HG02973 (cell line): ENCODE measurements around the gene SRGAP3.
A peak's percentile ranks its signal among the peaks of the same experiment; 100 is the strongest.

Source experiments
- ATAC-seq: cut with Tn5 transposase; IDR thresholded peaks from one replicate; pipeline ENCODE4 v1.9.1; 2021; ENCODE audit warnings: moderate library complexity; ENCODE audit not compliant: unreplicated experiment

Gene SRGAP3

DNA sequence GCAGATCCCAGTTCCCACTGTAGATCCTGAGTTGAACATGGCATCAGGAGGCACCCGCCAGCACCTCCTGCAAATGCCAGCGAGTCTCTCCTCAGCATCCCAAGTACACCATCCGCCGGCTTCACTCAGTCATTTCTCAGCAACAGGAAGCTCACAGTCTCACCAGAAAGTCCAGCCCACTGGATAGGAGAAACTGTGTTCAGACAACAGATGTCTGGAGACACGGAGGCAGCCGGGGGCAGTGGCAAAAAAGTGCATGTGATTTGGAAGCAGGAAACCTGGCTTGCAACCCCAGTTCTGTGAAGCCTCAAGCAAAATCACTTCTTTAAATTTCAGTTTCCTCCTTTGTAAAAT, 68.7 kb downstream of the SRGAP3 start:
- no peak for ATAC-seq

DNA sequence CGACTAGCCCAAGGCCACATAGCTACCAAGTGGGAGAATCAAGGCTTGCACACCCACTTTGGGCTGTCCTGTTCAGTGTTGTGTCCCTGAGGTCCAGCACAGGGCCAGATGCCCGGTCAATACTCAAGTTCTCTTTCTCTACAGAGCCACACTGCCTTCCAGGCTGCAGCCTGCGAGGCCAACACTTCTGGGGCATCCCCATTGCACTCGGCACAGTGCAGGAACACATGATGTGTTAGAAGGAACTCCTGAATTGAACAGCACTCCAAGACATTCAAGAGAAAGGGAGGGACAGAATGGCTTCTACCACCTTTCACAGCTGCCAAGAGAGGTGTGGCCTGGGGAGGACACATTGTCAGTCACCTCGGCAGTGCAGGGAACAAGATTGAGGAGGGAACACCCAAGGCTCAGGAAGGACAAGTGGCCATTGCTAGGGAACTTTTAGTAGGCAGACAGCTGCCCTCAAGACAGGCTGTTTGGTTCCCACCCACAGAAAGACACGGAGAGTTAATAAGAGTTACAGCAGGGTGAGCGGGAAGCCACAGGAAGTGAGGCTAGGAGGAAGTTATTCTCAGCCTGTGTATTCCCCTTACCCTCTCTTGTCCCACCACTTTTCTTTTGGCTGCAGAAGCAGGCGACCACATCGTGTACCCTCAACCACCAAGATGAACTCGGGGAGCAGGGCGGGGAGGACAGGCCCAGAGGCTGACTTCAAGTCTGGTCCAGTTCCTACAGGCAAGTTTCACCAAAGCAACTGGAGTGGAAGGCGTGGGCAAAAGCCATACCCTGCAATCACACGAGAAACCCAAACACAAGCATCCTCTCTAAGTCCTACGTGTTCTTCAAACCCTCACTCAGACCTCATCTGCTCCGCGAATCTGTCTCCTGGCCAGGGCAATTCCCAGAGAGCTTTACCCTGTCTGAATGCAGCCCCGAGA, 69.4 kb downstream of the SRGAP3 start:
- ATAC-seq = peak; percentile 58

DNA sequence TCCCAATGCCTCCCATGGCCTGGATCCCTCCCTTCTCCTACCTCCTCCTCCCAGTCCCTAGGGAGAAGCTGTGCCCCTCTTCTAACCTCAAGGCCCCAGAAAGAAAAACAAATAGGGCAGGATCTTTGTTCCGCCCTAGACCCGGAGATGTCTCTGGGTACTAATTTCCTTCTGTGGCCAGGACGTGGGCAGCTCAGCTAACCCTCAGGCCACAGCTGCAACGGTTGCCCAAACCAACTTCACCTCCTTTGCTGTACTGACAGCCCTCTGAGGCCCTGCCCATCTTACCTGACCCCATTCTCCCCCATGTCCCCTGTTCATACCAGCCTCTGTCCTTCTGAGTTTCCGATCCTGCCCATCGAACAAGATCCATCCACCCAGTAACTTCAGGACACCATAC, 70.7 kb downstream of the SRGAP3 start:
- no peak for ATAC-seq

DNA sequence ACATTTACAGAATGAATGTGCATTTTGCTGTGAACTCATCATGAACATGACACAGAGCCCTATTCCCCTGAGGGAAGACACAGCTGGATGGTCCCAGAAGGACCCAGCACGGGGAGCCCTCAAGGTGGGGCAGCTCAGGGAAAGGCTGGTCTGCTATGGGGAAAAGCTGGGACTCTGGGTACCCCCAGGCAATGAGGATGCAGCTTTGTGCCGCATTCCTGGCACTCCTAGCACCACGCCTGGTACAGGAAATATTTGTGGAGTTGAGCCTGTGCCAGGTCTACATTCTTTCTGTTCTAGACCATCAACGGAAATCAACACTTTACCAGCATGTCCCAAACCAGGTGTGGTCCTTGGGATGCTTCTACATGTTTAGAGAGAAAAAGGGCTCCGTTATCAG, 74.0 kb downstream of the SRGAP3 start:
- no peak for ATAC-seq

DNA sequence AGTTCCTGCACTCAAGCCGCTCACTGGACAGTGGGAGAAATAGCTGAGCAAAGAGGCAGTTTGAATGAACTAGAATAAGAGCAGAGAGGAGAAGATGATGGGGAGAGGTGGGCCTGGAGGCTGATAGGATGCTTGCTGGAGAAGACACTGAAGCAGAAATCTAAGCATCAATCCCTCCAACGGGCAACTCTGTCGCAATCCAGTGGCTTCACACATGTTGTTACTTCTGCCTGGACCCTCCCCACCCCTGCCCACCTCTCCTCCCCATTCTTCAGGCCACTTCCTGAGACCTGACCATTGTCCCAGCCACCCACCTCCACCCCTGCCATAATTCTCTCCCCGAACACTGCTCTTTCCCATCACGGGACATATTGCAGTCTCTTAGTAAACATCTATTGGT, 76.0 kb downstream of the SRGAP3 start:
- no peak for ATAC-seq

DNA sequence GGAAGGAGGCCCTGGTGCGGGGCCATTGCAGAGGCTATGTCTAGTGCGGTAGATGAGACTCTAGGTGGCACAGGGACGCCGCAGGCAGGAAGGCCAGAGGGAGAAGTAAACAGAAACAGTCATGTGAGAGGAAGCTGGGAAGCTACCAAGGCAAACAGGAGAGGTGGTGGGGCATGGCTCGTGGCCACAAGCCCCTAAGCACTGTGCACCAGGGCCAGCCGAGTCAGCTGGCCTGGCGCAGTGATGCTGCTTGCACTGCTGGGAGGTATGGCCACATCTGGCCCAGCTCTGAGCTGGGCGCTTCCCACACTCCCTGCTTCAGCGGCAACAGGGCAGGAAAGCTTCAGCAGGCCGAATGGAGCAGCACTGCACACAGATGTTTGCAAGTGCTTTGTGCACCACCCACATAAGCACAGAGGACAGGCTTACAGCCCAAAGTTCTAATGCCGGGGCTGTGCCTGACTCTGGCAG, 76.6 kb downstream of the SRGAP3 start:
- ATAC-seq = no peak

DNA sequence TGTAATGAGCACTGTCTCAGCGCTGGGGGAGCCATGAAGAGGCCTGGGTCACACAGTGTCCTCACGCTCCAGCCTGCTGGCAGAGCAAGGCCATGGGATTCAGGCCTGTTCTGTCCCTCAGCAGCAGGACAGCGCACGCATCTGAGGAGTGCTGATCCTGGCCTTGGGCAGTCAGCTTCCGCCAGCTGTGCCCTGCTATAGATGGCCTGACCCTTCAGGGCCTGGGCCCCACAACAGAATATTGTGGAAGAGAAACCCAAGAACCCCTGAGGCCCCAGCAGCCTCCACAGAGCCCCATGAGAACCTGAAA, 78.6 kb downstream of the SRGAP3 start:
- no peak for ATAC-seq

DNA sequence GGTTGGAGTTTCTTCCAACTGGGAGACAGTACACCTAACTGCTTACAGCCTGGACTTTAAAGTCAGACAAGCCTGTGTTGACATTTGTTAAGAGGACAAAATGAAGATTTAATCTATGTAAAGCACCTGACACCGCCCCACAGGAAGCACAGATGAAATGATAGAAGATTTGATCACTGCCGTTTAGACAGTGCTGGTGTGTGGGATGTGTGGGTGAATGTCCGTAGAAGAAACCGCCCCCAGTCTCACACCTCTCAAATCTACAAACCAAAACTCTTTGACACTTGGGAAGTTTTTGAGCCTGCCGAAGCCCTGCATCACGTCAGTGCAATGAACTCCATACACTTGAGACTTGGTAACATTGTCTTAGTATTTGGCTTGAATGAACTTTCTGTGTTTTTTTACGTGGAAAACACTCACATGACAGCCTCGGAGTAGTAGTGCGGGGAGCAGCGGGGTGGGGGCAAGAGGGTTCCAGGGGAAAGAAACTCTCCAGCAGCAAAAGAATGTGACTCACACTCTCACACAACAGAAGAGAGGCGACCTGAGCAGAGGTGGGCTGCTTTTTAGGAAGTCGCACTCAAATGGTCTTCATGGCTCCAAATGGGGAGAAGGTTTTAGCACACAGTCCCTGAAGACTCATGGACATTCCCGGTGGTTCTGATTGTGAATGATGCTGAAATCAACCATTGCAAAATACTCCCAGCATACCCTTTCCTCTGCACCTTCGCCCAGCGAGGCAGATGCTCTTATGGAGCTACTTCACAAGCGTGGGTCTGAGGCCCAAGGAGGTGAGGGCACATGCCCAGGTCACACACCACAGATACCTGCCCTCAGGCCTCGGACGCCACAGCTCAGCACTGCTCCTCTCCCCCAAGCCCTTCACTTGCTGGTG, 79.2 kb downstream of the SRGAP3 start:
- ATAC-seq = no peak

DNA sequence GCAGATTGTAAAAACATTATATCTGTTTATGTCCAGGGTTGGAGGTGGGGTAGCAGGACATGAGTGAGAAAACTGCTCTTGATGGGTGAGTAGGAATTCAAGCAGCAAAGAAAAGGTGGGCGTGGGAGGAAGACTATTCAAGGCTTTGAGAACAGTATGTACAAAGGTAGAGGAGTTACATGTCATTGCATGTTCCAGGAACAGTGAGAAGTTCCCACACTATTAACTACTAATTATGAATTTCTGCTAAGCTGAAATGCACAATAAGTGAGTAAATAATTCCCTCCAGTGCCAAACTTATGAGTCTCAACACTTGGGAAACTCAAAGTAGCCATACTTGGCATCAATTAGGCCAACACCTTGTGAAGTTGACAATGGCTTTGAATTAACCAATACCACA, 80.1 kb downstream of the SRGAP3 start:
- no peak for ATAC-seq

DNA sequence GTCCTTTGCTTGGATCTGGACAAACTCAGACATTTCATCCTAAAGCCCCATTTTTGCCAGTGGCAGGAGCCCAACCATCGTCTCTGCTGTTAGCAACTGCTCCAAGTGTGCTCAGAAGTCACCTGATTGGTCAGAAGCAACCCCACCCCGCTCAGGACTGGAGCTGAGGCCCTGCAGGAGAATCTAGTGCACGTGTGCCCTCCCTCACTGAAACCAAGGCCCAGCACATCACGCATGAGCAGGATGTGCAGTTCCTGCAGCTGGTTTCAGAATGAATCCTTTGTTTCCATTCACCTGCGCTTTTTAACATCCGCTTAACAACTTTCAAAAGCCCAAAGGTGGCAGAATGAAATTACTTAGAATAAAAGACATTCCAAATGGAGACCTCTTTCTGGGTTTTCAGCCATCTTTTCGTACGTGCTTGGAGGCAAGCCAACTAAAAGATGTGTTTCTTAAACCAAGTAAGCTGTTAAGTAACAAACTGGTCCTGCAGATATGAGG, 81.2 kb downstream of the SRGAP3 start:
- ATAC-seq = peak; percentile 97

DNA sequence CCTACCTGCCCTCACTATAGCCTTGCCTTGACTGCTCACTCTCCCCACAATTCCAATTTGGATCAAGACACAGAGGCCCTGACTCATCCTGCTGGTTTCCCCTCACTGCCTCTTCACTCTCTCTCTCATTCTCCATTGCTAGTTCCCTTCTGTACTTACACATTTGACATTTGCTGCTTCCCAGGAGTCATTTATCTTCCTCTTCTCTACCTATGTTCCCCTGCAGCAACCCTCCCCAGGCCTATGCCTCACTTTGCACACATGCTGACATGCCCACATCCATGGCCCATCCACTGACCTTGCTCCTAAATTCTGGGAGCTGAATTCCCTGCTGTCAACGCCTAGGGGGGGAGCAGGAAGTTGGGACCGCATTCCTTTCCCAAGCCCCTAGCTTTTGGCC, 82.2 kb downstream of the SRGAP3 start:
- ATAC-seq = no peak

DNA sequence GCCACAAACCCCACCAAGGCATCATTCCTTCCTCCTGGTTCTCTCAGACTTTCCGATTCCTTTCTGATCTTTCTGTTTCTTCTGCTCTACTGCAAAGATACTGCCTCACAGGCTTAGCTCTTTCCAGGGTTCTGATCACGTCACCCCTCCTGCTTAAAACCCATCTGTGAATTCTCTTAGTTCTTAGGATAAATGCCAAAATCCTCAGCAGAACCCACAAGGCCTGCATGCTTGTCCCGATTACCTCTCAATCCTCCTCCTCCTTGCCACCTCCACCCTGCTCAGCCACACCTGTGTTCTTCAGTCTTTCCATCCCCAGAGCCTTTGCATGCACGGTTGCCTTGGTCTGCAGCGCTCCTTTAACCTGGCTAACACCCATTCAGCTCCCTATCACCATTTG, 84.0 kb downstream of the SRGAP3 start:
- no peak for ATAC-seq

DNA sequence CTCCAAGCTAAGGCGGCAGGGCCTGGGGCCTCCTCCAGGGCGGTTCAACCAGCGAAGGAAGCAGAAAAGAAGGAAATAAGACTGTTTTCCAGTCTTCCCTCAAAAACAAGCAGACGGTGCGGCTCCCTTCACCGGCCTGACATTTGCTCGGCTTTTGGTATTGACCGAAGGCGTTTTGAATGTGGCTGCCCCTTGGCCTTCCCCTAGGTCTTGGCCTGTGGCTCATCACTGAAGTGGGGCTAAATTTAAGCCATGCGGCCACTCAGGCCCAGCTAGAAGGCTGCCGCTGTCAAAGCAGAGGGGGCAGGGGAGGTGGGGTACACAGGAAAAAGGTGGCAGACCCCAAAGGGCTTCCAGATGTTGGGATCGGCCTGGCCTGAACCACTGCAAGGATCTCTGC, 86.2 kb downstream of the SRGAP3 start:
- no peak for ATAC-seq

DNA sequence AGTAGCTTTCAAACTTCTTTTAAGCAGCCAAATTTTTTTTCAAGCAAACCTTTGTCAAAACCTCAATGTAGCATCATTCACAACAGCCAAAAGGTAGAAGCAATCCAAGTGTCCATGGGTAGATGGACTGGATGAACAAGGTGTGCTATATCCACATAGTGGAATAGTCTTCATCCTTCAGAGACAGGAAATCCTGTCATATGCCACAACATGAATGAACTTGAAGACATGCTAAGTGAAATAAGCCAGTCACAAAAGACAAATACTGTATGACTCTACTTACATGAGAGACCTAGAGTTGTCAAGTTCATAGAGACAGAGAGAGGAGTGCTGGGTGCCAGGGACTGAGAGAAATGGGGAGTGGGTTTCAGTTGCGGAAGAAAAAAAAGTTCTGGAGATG, 87.6 kb downstream of the SRGAP3 start:
- ATAC-seq = no peak

DNA sequence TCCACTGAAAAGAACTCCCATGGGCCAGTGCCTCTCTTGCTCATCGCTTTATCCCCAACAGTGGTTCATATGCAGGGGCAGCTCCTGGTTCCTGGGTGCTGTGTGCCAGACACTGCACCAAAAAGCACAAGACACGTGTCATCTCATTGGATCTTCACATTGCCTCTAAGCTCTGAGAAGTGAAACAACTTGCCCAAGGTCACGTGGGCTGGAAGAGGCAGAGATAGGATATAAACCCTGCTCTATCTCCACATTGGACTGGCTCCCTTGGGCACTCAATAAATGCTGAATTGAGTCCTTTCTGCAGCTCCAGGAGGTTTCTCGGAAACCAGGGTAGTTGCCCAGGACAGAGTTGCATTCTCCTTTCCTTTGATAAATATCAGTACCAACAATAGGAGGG, 88.1 kb downstream of the SRGAP3 start:
- ATAC-seq = no peak

DNA sequence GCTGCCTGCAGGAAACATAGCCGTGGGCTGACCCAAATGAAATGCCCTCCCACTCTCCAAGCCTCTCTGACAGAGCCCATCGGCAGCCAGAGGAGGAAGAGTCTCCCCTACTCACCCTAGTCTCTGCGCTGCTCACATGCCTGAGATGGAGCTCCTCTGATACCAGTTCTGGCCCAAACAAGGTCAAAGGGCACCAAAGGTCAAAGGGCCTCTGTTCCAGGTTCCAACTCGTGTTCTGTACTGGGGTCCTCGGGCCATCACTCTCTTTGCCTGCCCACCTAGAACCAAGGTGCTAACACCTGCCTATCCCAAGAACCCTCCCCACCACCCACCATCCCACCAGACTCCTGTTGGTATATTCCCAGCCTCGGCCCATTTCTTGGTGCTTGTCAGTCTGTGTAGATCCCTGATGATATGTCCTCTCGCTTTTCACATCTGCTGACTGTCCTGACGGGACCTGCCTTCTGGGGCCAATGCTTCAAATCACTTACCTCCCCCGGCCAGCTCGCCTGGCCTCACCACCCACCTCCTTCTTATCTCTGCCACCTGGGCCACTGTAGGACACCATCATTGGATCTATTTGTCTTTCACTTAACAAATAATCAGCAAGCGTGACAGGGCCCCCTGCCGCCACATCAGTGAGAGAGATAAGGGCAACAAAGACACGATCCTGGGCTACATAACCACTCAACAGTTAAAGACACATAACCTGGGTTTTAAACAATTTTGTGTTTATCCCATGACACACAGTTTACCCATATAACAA, 90.4 kb downstream of the SRGAP3 start:
- ATAC-seq = no peak

DNA sequence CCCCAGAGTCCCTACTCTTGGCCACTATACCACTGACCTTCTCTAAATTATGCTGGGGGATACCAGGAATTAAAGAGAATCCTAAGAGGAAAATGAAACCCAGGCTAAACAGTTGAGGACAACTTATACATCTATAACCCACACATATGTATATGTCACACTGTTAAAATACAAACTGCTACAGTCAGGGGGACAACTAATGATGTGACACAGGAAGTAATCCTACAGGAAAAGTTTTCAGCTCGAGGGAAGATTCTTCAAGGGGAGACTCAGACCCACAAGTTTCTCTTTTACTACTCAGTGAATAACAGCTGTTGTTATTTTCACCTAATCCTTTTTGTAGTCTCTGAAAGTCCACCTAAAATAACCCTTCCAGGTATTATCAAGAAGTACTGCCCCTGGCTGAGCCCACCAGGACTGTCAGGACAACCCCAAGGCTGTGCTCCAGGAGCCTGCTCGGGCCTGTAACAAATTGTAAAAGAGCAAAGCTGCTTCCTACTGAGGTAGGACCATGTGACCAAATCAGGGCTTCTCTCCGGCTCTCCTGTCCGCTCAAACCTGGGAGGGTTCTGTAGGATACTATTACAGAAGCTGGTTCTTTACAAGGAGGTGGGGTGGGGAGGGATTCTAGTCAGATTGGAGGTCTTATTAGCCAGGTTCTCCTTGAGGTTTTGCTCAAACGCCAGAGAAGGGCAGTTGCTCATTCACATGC, 91.6 kb downstream of the SRGAP3 start:
- ATAC-seq = no peak

DNA sequence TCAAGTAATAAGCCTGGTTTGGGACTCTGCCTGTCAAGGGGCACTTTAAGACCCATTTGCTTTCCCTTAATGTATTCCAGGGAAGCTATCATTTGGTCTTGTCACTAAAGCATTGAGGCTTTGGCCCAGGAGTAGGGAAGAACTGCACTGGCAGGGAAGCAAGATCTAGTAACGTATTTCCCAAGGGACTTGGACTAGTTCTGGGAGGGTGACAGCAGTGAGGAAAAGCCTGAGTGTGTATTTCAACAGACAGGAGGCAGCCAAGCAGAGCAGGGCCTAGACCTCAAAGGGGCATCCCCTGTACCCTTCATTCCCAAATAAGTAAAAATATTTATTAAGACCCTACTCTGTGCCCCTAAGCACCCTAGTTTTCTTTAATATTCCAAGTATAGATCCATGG, 92.8 kb downstream of the SRGAP3 start:
- ATAC-seq = no peak

DNA sequence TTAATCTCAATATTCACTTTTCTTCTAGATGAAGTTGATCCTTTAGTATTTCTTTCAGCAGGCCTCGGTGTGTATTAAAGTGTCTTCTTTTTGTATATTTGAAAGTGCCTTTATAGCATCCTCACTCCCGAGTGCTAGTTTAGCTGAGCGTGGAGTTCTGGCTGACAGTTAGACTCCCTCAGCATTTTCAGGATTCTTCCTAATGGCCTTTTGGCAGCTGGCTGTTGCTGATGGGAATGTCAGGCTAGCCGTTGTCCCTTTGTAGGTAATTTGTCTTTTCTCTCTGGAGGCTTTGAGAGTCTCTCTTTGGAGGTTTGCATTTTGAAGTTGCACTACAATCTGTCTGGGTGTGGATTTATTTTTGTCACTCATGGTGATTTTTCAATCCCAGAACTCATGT, 94.4 kb downstream of the SRGAP3 start:
- ATAC-seq = no peak

DNA sequence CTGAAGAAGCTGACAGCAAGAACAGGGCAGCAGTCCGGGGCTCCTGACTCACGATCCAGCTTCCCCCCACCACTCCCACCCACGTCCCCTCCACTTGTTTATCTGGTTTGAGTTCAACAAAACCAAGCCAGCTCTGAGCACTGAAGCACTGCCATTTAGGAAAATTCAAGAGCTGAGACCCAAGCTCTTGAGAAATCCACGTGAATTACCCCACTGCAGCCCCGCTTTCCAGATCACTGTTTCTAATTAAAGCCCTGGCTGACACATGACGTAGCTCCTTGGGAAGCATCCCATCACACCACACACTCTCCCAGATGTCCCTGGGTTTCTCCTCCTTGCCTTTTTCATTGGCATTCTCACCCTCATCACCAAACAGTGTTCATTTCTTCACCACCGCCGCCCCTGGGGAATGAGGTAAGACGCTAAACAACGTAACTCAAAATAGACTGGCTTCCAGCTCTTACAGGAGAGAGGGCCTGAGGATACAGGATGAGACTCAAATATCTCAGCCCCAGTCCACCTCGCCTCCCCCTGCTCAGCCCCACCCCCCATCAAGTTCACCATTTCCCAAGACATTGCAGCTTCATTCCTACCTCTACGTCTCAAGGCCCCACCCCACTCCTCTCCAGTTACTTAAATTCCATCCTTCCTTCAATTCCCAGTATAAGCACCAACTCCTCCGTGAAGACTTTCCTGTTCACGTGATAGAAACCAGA, 95.4 kb downstream of the SRGAP3 start:
- no peak for ATAC-seq
